Neutrophil (primary cell): ENCODE measurements around the gene MORN3.

Source experiments
- H3K27ac ChIP-seq: fragments of 200-600 bp; sonication (generic); 2 replicates; pipeline ENCODE4 v1.5.1; 2016; ENCODE audit warnings: mild to moderate bottlenecking, moderate library complexity
- H3K27me3 ChIP-seq: fragments of 200-600 bp; sonication (generic); 2 replicates; pipeline ENCODE4 v1.6.0; 2016; ENCODE audit warnings: mild to moderate bottlenecking
- H3K36me3 ChIP-seq: fragments of 200-600 bp; sonication (generic); 2 replicates; pipeline ENCODE4 v1.5.1; 2017
- H3K4me1 ChIP-seq, 2 experiments: fragments of 200-600 bp in 1 of 2; sonication (generic) in 1 of 2; 1 replicate in 1 of 2; 2 replicates in 1 of 2; pipeline versions ENCODE4 v1.5.1 to v1.6.1; 2013 to 2016; ENCODE audit warnings: low read depth in 1 of 2, low read length in 1 of 2, mild to moderate bottlenecking in 1 of 2, moderate library complexity in 1 of 2; ENCODE audit not compliant: control insufficient read depth in 1 of 2, insufficient read depth in 1 of 2
- H3K4me3 ChIP-seq, 2 experiments: fragments of 200-600 bp in 1 of 2; sonication (generic) in 1 of 2; 1 replicate in 1 of 2; 2 replicates in 1 of 2; pipeline ENCODE4 v1.5.1; 2013 to 2016; ENCODE audit warnings: low read depth in 1 of 2, low read length in 1 of 2, mild to moderate bottlenecking in 1 of 2, moderate library complexity in 1 of 2
- H3K9me3 ChIP-seq: fragments of 200-600 bp; sonication (generic); 2 replicates; pipeline ENCODE4 v1.5.1; 2016
- CTCF ChIP-seq: fragments of 200-600 bp; sonication (generic); IDR thresholded peaks from 2 replicates; pipeline ENCODE4 v1.5.1; 2016; ENCODE audit warnings: antibody characterized with exemption

The MORN3 gene

GRCh38 chr12:121618659-121619233 is 50.7 kb downstream of the MORN3 start:
- Histone ChIP-seq H3K27me3 (no peaks in the 10 kb centered on the region), H3K4me1 (no peaks in the 10 kb centered on the region), H3K36me3 (no peaks in the 10 kb centered on the region), H3K27ac (no peak overlapping the region), H3K9me3 (no peaks in the 10 kb centered on the region), H3K4me3 (no peak overlapping the region)
- no peak for TF ChIP-seq CTCF

GRCh38 chr12:121614872-121615467 is 54.5 kb downstream of the MORN3 start:
- H3K9me3 ChIP-seq = no peaks in the 10 kb centered on the region
- H3K4me3 ChIP-seq = no peak overlapping the region
- TF ChIP-seq CTCF = no peak
- H3K4me1 ChIP-seq = no peaks in the 10 kb centered on the region
- no peaks in the 10 kb centered on the region for H3K36me3 ChIP-seq
- no peaks in the 10 kb centered on the region for H3K27me3 ChIP-seq
- no peak overlapping the region for H3K27ac ChIP-seq

- no peaks in the 10 kb centered on the region for H3K9me3 ChIP-seq
- no peak overlapping the region for H3K4me3 ChIP-seq
- no peaks in the 10 kb centered on the region for H3K4me1 ChIP-seq
- H3K27ac ChIP-seq = no peak overlapping the region
- TF ChIP-seq CTCF = no peak
- no peaks in the 10 kb centered on the region for H3K36me3 ChIP-seq
- no peaks in the 10 kb centered on the region for H3K27me3 ChIP-seq
These were observed 56.0 kb downstream of the MORN3 start for GRCh38 chr12:121613462-121613861.

GRCh38 chr12:121611306-121611705 is 58.1 kb downstream of the MORN3 start:
- H3K27me3 ChIP-seq = no peaks in the 10 kb centered on the region
- no peak for TF ChIP-seq CTCF
- no peaks in the 10 kb centered on the region for H3K36me3 ChIP-seq
- H3K4me1 ChIP-seq = no peaks in the 10 kb centered on the region
- H3K4me3 ChIP-seq = no peak overlapping the region
- H3K27ac ChIP-seq = no peak overlapping the region
- H3K9me3 ChIP-seq = no peaks in the 10 kb centered on the region

- no peaks in the 10 kb centered on the region for H3K27me3 ChIP-seq
- TF ChIP-seq CTCF = no peak
- no peaks in the 10 kb centered on the region for H3K4me1 ChIP-seq
- no peak overlapping the region for H3K27ac ChIP-seq
- no peaks in the 10 kb centered on the region for H3K9me3 ChIP-seq
- no peak overlapping the region for H3K4me3 ChIP-seq
- no peaks in the 10 kb centered on the region for H3K36me3 ChIP-seq
These were observed 59.0 kb downstream of the MORN3 start for GRCh38 chr12:121610239-121611149.
